Measurements from ENCODE around the gene DPP7. TPM values are rescaled to one million over a fixed set of nuclear protein-coding genes. Genes with fewer than 3 reads are reported as not detected.

DPP7 gene
- total RNA-seq, 1 experiment from 2014 or later: 114 TPM

DNA sequence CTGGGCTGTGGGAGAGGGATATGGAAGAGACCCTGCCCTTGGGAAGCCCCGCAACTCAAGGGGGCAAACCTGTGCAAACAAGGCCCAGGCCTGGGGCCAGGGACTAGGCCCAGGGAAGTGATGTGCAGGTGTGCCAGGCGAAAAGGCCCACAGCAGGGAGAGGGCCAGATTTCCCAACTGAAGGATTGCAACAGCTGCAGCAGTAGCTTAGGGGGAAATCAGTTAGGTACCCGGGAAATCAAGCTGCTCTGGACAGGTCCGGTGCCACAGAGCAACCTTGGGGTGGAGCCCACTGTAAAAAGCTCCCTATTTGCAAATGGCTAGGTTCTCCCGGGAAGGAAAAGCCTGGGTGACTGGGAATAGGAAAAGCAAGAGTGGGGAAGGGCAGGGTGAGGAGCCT lies 34.8 kb upstream of the DPP7 start:
- H4K20me1 ChIP-seq (ENCODE audit: insufficient read depth, low read depth, low read length): no peaks in the 10 kb centered on the region
- no peaks in the 10 kb centered on the region for H3K27me3 ChIP-seq (ENCODE audit: low read length)
- no peak overlapping the region for H2AFZ ChIP-seq (ENCODE audit: low read length)
- H3K36me3 ChIP-seq (ENCODE audit: insufficient read depth, low read length): no peaks in the 10 kb centered on the region
- H3K9me2 ChIP-seq (replicated peaks; ENCODE audit: insufficient read depth, low read length): no peaks in the 10 kb centered on the region
- no peaks in the 10 kb centered on the region for H3K9me3 ChIP-seq (ENCODE audit: low read length)
- no peak overlapping the region for H3K27ac ChIP-seq (ENCODE audit: low read length)
- H3K4me2 ChIP-seq (ENCODE audit: low read depth, low read length, poor library complexity, severe bottlenecking): no peak overlapping the region
- no peaks in the 10 kb centered on the region for H3K79me2 ChIP-seq (ENCODE audit: low read length)
- DNase-seq: no peak
- H3K9ac ChIP-seq (ENCODE audit: low read length): no peak overlapping the region
- H3K4me1 ChIP-seq (ENCODE audit: low read length): peaks cover 7% of the 10 kb centered on the region
- H3K4me3 ChIP-seq (ENCODE audit: low read length): no peak overlapping the region

DNA sequence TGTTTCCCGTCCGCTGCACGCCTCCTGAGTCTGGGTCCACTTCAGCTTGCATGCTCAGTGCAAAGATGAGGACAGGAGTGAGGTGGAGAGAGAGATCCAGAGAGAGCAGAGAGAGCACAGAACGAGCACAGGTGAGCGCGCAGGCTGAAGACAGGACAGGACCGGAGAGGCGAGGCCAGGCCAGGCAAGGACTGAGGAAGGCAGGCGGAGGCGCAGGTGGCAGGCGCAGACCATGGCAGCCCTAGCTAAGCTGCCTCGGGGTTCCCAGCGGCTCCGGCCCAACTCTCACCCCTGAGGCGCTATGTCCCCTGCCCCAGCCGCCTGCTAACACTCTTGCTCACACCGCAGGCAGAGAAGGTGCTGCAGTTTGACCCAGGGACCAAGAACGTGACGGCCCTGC lies 34.1 kb upstream of the DPP7 start:
- Histone ChIP-seq H3K9me2 (replicated peaks; ENCODE audit: insufficient read depth, low read length) (no peaks in the 10 kb centered on the region), H3K27me3 (ENCODE audit: low read length) (no peaks in the 10 kb centered on the region), H4K20me1 (ENCODE audit: insufficient read depth, low read depth, low read length) (no peaks in the 10 kb centered on the region), H3K36me3 (ENCODE audit: insufficient read depth, low read length) (no peaks in the 10 kb centered on the region), H3K9me3 (ENCODE audit: low read length) (no peaks in the 10 kb centered on the region), H3K27ac (ENCODE audit: low read length) (no peak overlapping the region), H3K9ac (ENCODE audit: low read length) (no peak overlapping the region), H3K4me3 (ENCODE audit: low read length) (no peak overlapping the region), H3K79me2 (ENCODE audit: low read length) (no peaks in the 10 kb centered on the region), H2AFZ (ENCODE audit: low read length) (no peak overlapping the region), H3K4me2 (ENCODE audit: low read depth, low read length, poor library complexity, severe bottlenecking) (no peak overlapping the region), H3K4me1 (ENCODE audit: low read length) (peaks cover 7% of the 10 kb centered on the region)
- DNase-seq: no peak

GRCh38 chr9:137148242-137148641 lies 33.7 kb upstream of the DPP7 start:
- no peak for DNase-seq
- Histone ChIP-seq H3K9me3 (ENCODE audit: low read length) (no peaks in the 10 kb centered on the region), H3K27ac (ENCODE audit: low read length) (no peak overlapping the region), H2AFZ (ENCODE audit: low read length) (no peak overlapping the region), H3K27me3 (ENCODE audit: low read length) (no peaks in the 10 kb centered on the region), H3K9ac (ENCODE audit: low read length) (no peak overlapping the region), H4K20me1 (ENCODE audit: insufficient read depth, low read depth, low read length) (no peaks in the 10 kb centered on the region), H3K4me1 (ENCODE audit: low read length) (peaks cover 7% of the 10 kb centered on the region), H3K4me3 (ENCODE audit: low read length) (no peak overlapping the region), H3K36me3 (ENCODE audit: insufficient read depth, low read length) (no peaks in the 10 kb centered on the region), H3K79me2 (ENCODE audit: low read length) (no peaks in the 10 kb centered on the region), H3K4me2 (ENCODE audit: low read depth, low read length, poor library complexity, severe bottlenecking) (no peak overlapping the region), H3K9me2 (replicated peaks; ENCODE audit: insufficient read depth, low read length) (no peaks in the 10 kb centered on the region)

DNA sequence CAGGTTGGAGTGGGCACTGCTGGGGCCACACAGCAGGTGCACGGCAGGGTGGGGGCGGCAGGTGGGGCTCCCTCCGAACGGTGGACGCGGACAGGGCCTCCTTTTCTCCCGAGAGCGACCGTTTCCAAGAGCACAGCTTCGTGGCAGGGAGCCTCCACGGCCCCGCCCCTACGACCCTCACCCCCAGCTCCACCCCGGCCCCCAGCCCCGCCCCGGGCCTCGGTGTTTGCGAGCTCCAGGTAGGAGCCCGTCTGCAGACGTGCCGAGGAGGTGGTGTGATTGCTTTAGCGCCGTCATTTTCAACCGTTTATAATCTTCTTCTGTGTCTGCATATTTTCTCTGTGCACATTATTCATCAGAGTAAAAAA lies 33.2 kb upstream of the DPP7 start:
- Histone ChIP-seq H3K9me3 (ENCODE audit: low read length) (no peaks in the 10 kb centered on the region), H3K9ac (ENCODE audit: low read length) (no peak overlapping the region), H3K79me2 (ENCODE audit: low read length) (no peaks in the 10 kb centered on the region), H3K27ac (ENCODE audit: low read length) (no peak overlapping the region), H2AFZ (ENCODE audit: low read length) (no peak overlapping the region), H3K4me1 (ENCODE audit: low read length) (peaks cover 7% of the 10 kb centered on the region), H3K4me3 (ENCODE audit: low read length) (no peak overlapping the region), H3K36me3 (ENCODE audit: insufficient read depth, low read length) (no peaks in the 10 kb centered on the region), H3K27me3 (ENCODE audit: low read length) (no peaks in the 10 kb centered on the region), H3K4me2 (ENCODE audit: low read depth, low read length, poor library complexity, severe bottlenecking) (no peak overlapping the region), H3K9me2 (replicated peaks; ENCODE audit: insufficient read depth, low read length) (no peaks in the 10 kb centered on the region), H4K20me1 (ENCODE audit: insufficient read depth, low read depth, low read length) (no peaks in the 10 kb centered on the region)
- DNase-seq: no peak

DNA sequence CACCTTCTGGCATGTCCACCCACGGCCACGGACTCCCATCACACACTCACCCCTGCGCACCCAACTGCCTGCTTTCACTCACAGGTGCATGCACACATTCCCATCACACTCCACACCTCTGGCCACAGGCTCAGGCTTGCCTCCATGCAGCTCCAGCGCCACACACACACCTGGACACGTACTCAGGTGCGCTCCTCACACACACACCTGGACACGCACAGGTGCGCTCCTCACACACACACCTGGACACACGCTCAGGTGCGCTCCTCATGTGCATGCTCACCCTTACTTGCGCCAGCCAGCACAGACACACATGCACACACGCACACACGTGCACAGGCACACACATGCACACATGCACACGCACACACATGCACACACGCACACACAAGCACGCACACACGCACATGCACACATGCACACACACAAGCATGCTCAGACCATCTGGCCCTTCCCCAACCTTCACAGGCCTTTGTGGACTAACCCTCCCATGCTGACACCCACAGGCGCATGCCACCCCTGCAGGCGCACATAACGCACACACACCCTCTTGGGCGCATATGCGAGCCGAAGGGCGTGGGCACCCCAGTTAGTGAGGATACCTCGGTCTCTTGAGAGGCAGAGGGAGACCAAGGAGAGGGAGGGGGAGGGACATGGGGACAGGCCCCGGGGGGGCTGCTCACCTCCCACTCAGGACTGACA lies 32.7 kb upstream of the DPP7 start:
- peaks cover 7% of the 10 kb centered on the region for H3K4me1 ChIP-seq (ENCODE audit: low read length)
- no peaks in the 10 kb centered on the region for H3K9me3 ChIP-seq (ENCODE audit: low read length)
- H3K27ac ChIP-seq (ENCODE audit: low read length): no peak overlapping the region
- no peaks in the 10 kb centered on the region for H3K36me3 ChIP-seq (ENCODE audit: insufficient read depth, low read length)
- H3K9ac ChIP-seq (ENCODE audit: low read length): no peak overlapping the region
- H3K79me2 ChIP-seq (ENCODE audit: low read length): no peaks in the 10 kb centered on the region
- H3K4me3 ChIP-seq (ENCODE audit: low read length): no peak overlapping the region
- H3K27me3 ChIP-seq (ENCODE audit: low read length): no peaks in the 10 kb centered on the region
- no peak overlapping the region for H3K4me2 ChIP-seq (ENCODE audit: low read depth, low read length, poor library complexity, severe bottlenecking)
- H2AFZ ChIP-seq (ENCODE audit: low read length): no peak overlapping the region
- no peak for DNase-seq
- no peaks in the 10 kb centered on the region for H4K20me1 ChIP-seq (ENCODE audit: insufficient read depth, low read depth, low read length)
- H3K9me2 ChIP-seq (replicated peaks; ENCODE audit: insufficient read depth, low read length): no peaks in the 10 kb centered on the region

GRCh38 chr9:137146527-137146918 lies 32.0 kb upstream of the DPP7 start:
- H3K27ac ChIP-seq (ENCODE audit: low read length): no peak overlapping the region
- H3K36me3 ChIP-seq (ENCODE audit: insufficient read depth, low read length): no peaks in the 10 kb centered on the region
- H3K9me3 ChIP-seq (ENCODE audit: low read length): no peaks in the 10 kb centered on the region
- DNase-seq: peak; percentile 62
- no peak overlapping the region for H3K4me2 ChIP-seq (ENCODE audit: low read depth, low read length, poor library complexity, severe bottlenecking)
- H3K9ac ChIP-seq (ENCODE audit: low read length): no peak overlapping the region
- no peak overlapping the region for H3K4me3 ChIP-seq (ENCODE audit: low read length)
- no peaks in the 10 kb centered on the region for H4K20me1 ChIP-seq (ENCODE audit: insufficient read depth, low read depth, low read length)
- H3K27me3 ChIP-seq (ENCODE audit: low read length): no peaks in the 10 kb centered on the region
- H3K4me1 ChIP-seq (ENCODE audit: low read length): peaks cover 7% of the 10 kb centered on the region
- H2AFZ ChIP-seq (ENCODE audit: low read length): no peak overlapping the region
- H3K9me2 ChIP-seq (replicated peaks; ENCODE audit: insufficient read depth, low read length): no peaks in the 10 kb centered on the region
- H3K79me2 ChIP-seq (ENCODE audit: low read length): no peaks in the 10 kb centered on the region

GRCh38 chr9:137145731-137146526 lies 31.4 kb upstream of the DPP7 start:
- Histone ChIP-seq H3K36me3 (ENCODE audit: insufficient read depth, low read length) (no peaks in the 10 kb centered on the region), H3K9ac (ENCODE audit: low read length) (no peak overlapping the region), H3K27me3 (ENCODE audit: low read length) (no peaks in the 10 kb centered on the region), H3K4me1 (ENCODE audit: low read length) (peaks cover 7% of the 10 kb centered on the region), H3K4me3 (ENCODE audit: low read length) (no peak overlapping the region), H3K9me2 (replicated peaks; ENCODE audit: insufficient read depth, low read length) (no peaks in the 10 kb centered on the region), H3K9me3 (ENCODE audit: low read length) (no peaks in the 10 kb centered on the region), H2AFZ (ENCODE audit: low read length) (no peak overlapping the region), H3K4me2 (ENCODE audit: low read depth, low read length, poor library complexity, severe bottlenecking) (no peak overlapping the region), H3K79me2 (ENCODE audit: low read length) (no peaks in the 10 kb centered on the region), H4K20me1 (ENCODE audit: insufficient read depth, low read depth, low read length) (no peaks in the 10 kb centered on the region), H3K27ac (ENCODE audit: low read length) (no peak overlapping the region)
- no peak for DNase-seq

GRCh38 chr9:137143459-137143858 lies 28.9 kb upstream of the DPP7 start:
- DNase-seq: no peak
- Histone ChIP-seq H3K9me2 (replicated peaks; ENCODE audit: insufficient read depth, low read length) (no peaks in the 10 kb centered on the region), H3K36me3 (ENCODE audit: insufficient read depth, low read length) (no peaks in the 10 kb centered on the region), H3K27ac (ENCODE audit: low read length) (no peak overlapping the region), H2AFZ (ENCODE audit: low read length) (no peak overlapping the region), H3K9ac (ENCODE audit: low read length) (no peak overlapping the region), H3K4me3 (ENCODE audit: low read length) (no peak overlapping the region), H3K27me3 (ENCODE audit: low read length) (no peaks in the 10 kb centered on the region), H3K9me3 (ENCODE audit: low read length) (no peaks in the 10 kb centered on the region), H3K4me2 (ENCODE audit: low read depth, low read length, poor library complexity, severe bottlenecking) (no peak overlapping the region), H3K4me1 (ENCODE audit: low read length) (no peaks in the 10 kb centered on the region), H4K20me1 (ENCODE audit: insufficient read depth, low read depth, low read length) (no peaks in the 10 kb centered on the region), H3K79me2 (ENCODE audit: low read length) (no peaks in the 10 kb centered on the region)
